Peyer's patch (tissue), 4 donors: ENCODE results near the gene OXLD1. TPM values are rescaled to one million over a fixed set of nuclear protein-coding genes. Genes with fewer than 3 reads are reported as not detected.
A peak's percentile ranks its signal among the peaks of the same experiment; 100 is the strongest.

Experiments
- DNase-seq, 3 donors: peaks; one replicate each; pipeline ENCODE4 v3.0.0-alpha.2; 2017 to 2019
- H3K27ac ChIP-seq, 4 donors: fragments of 200-600 bp; sonication (generic); one replicate each; pipeline ENCODE4 v1.5.1; 2016 to 2019
- H3K27me3 ChIP-seq, 2 donors: fragments of 200-600 bp; sonication (generic); one replicate each; pipeline ENCODE4 v1.5.1; 2019
- H3K36me3 ChIP-seq, 3 donors: fragments of 200-600 bp; sonication (generic); one replicate each; pipeline ENCODE4 v1.5.1; 2016 to 2019
- H3K4me1 ChIP-seq, 4 donors: fragments of 200-600 bp; sonication (generic); one replicate each; pipeline ENCODE4 v1.5.1; 2016 to 2019
- H3K4me3 ChIP-seq, 4 donors: fragments of 200-600 bp; sonication (generic); 1 replicate in 3 of 4; 2 replicates in 1 of 4; pipeline ENCODE4 v1.5.1; 2016 to 2019; ENCODE audit warnings: mild to moderate bottlenecking in 1 of 4
- H3K9me3 ChIP-seq, 4 donors: fragments of 200-600 bp; sonication (generic); one replicate each; pipeline ENCODE4 v1.5.1; 2016 to 2019; ENCODE audit warnings: mild to moderate bottlenecking in 1 of 4
- POLR2A ChIP-seq, 2 donors: fragments of 450-650 bp; IDR thresholded peaks; one replicate each; pipeline ENCODE4 v1.5.1; 2017; ENCODE audit warnings: antibody characterized with exemption in 2 of 2, mild to moderate bottlenecking in 2 of 2, moderate library complexity in 2 of 2
- total RNA-seq, 4 donors: library from RNA; depleted of rRNA; stranded (reverse); fragments of >200 nt; gene quantifications; one replicate each; pipeline ENCODE4 v1.1.0, GENCODE V29; 2016
- TF ChIP-seq, protein P1 (sequence below), 6 experiments: fragments of 450-650 bp in 4 of 6; fragments of 200-600 bp in 2 of 6; sonication (generic) in 1 of 6; IDR thresholded peaks; one replicate each; pipeline ENCODE4 v1.5.1; 2017 to 2019; ENCODE audit warnings: antibody characterized with exemption in 6 of 6, mild to moderate bottlenecking in 3 of 6, moderate library complexity in 1 of 6

Gene OXLD1
- 10 to 100 TPM in 3 of 4 donors, 1 to 10 TPM in 1; 1.7 to 55.4 (median 41.9) TPM for total RNA-seq

DNA sequence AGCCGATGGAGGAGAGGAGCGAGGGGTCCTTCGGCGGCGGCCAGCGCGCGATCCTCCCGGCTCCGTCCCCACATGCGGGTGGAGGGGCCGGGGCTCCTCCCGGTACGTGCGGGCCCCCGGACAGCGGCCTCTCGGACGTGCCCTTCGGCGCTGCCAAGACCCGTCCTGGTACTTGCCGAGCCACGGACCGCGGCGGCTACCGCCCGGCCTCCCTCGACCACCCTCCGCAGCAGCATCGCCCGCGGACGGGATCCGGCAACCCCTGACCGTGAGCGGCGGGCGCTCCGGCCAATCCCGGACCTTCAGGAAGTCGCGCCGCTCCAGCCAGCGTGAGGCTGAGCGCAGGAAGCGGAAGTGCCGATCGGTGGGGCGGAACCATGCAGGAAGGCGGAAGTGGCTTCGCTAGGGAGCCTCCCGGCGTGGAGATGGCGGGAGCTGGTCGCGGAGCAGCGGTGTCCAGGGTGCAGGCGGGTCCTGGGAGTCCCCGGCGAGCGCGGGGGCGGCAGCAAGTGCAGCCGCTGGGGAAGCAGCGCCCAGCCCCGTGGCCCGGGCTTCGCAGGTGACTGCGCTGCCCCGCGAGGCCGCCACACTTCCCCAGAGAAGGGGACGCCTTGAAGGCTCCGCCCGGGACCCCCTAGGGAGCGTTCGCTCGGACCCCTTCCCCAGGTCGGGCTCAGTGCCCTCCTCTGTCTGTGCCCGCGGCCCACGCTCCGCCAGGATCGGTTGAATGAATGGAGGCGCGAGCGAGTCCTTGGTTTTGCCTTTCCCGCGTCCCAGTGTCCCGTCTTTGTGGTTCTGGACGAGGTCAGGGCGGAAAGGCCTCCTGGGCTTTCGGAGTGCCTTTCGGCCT lies at the start of gene OXLD1, which contains the start of gene CCDC137:
Gene OXLD1, minus strand, starts transcription at position 264 of the 850 bp plus-strand sequence. Its CDS starts 28 bp downstream, at position 236.
Gene CCDC137, plus strand, starts transcription at position 396 of the 850 bp plus-strand sequence. Its CDS starts 30 bp downstream, at position 426.
- Histone ChIP-seq H3K4me3 (peak within 1 kb of the TSS; percentile 79 to 99 (median 90)), H3K36me3 (peaks cover 0 to 32% (median 0%) of the 10 kb centered on the region in 3 donors), H3K4me1 (peaks cover 0 to 22% (median 10%) of the 10 kb centered on the region in 4 donors), H3K9me3 (no peaks in the 10 kb centered on the region), H3K27me3 (no peaks in the 10 kb centered on the region), H3K27ac (peak within 1 kb of the TSS; percentile 87 to 96 (median 88))
- peak; percentile 94 to 98 (median 97) for DNase-seq
- TF ChIP-seq, protein P1, sequence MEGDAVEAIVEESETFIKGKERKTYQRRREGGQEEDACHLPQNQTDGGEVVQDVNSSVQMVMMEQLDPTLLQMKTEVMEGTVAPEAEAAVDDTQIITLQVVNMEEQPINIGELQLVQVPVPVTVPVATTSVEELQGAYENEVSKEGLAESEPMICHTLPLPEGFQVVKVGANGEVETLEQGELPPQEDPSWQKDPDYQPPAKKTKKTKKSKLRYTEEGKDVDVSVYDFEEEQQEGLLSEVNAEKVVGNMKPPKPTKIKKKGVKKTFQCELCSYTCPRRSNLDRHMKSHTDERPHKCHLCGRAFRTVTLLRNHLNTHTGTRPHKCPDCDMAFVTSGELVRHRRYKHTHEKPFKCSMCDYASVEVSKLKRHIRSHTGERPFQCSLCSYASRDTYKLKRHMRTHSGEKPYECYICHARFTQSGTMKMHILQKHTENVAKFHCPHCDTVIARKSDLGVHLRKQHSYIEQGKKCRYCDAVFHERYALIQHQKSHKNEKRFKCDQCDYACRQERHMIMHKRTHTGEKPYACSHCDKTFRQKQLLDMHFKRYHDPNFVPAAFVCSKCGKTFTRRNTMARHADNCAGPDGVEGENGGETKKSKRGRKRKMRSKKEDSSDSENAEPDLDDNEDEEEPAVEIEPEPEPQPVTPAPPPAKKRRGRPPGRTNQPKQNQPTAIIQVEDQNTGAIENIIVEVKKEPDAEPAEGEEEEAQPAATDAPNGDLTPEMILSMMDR (IDR thresholded peaks at IDR 0.05), result no peak
- TF ChIP-seq POLR2A (IDR thresholded peaks at IDR 0.05), result peak; percentile 79 to 83

DNA sequence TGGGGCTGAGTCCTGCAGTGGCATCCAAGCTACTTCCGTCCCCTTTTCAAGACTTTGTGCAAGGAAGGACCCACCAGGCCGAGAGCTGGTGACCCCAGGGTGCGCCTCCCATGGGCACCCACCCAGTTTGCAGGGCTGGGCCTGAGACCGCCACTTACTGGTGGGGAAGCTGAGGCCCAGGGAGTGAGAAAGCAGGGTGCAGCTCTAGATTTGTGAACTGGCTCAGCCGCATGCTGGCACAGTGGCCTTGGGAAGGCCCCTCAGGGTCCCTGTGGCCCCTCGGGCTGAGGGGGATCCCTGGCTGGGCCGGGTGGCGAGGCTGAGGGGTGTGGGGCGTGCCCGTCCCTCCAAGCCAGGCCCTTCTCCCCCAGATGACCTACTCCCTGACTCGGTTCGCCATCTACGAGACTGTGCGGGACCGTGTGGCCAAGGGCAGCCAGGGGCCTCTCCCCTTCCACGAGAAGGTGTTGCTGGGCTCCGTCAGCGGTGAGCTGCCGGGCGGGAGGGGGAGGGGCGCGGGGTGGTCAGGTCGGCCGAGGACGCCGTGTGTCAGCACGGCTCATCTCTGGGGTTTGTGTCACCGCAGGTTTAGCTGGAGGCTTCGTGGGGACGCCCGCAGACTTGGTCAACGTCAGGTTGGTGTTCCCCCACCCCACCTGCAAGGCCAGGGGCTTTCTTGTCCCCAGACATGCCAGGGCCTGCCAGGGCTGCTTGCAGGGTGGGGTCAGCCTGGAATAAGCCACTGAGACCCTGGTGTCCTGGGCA lies 48.9 kb upstream of the OXLD1 start:
- H3K27me3 ChIP-seq, result no peaks in the 10 kb centered on the region
- no peaks in the 10 kb centered on the region for H3K9me3 ChIP-seq
- peaks cover 0 to 39% (median 0%) of the 10 kb centered on the region in 3 donors for H3K36me3 ChIP-seq
- no peak overlapping the region for H3K27ac ChIP-seq
- no peak for DNase-seq
- TF ChIP-seq POLR2A (IDR thresholded peaks at IDR 0.05), result no peak
- TF ChIP-seq, protein P1 (IDR thresholded peaks at IDR 0.05), result no peak
- no peak overlapping the region for H3K4me3 ChIP-seq
- peaks cover 7 to 41% (median 13%) of the 10 kb centered on the region in 4 donors for H3K4me1 ChIP-seq

DNA sequence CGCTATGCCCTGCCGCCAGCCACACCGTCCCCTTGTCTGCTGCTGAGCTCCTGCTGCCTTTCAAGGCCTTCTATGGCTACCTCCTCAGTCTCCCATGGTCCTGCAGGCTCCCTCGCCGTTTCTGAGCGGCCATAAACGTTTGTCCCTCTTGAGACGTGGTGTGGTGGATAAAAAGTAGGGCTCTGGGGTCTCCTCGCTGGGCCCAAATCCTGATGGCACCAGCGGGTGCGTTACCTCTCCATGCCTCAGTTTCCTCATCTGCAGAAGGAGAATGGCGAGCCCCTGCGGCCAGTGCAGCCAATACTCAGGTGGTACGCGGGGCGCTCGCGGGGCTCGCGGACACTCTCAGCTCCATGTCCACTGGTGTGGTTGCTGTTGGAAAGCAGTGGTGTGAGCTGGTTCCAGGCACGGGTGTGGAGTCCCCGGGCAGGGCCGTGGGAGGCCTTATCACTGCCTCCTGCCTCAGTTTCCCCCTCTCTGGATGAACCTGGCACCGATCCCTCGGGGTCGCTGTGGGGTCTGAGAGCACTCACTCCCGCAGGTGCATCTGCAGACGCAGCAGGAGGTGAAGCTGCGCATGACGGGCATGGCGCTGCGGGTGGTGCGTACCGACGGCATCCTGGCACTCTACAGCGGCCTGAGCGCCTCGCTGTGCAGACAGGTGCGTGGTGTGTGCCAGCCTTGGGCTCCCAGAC lies 48.2 kb upstream of the OXLD1 start:
- no peak for DNase-seq
- Histone ChIP-seq H3K4me3 (peak overlapping the region in 2 of 4 donors; percentile 94 to 99), H3K36me3 (peaks cover 0 to 39% (median 0%) of the 10 kb centered on the region in 3 donors)

DNA sequence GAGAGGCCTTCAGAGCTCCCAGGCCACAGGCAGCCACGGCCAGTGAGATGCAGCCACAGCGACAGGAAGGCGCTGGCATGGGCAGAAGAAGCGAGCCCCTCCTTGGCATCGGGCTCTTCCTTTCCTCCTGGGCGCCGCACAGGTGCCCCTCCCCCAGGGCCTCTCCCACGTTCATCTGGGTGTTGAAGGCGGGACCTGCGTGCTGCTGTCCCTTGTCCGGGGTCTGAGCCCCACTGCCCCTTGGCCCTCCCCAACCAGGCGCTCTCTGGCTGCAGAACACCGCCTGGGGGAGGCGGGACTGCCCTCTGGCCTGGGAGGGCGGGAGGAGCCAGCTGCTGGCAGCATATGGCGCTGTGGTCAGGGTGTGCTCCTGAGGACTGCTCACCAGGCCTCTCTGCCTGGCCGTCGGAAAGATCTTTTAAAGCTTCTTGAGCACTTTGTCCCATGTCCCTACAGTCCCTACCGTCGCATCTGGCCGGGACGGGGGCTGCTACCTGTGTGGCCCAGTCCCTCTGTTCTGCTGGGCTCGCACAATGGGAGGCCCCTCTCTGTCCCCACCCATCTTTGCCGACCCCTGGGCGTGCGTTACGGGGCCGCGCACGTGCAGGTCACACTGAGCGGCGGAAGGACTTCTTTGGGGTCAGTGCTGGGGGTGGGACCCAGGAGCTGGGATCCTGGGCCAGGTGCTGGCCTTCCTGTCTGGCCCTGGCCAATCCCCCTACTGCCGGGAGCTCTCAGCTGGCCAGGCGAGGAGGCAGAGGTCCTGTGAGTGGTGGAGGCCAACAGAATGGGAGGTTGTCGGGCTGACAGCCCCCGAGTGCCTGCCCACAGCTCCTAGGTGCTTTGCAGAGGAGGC lies 47.4 kb upstream of the OXLD1 start:
- DNase-seq, result peak in 2 of 3 donors; percentile 78 to 87
- Histone ChIP-seq H3K27ac (peak overlapping the region in 3 of 4 donors; percentile 79 to 95 (median 86)), H3K4me1 (peaks cover 7 to 48% (median 14%) of the 10 kb centered on the region in 4 donors), H3K9me3 (no peaks in the 10 kb centered on the region), H3K36me3 (peaks cover 0 to 39% (median 0%) of the 10 kb centered on the region in 3 donors), H3K27me3 (no peaks in the 10 kb centered on the region), H3K4me3 (peak overlapping the region in 3 of 4 donors; percentile 82 to 99 (median 94))
- peak; percentile 32 to 61 for TF ChIP-seq POLR2A (IDR thresholded peaks at IDR 0.05)
- TF ChIP-seq, protein P1 (IDR thresholded peaks at IDR 0.05), result no peak

More for the DNA sequence above, 48.2 kb upstream of the OXLD1 start:
- Histone ChIP-seq H3K27ac (peak overlapping the region in 1 of 4 donors; percentile 95), H3K4me1 (peaks cover 7 to 48% (median 14%) of the 10 kb centered on the region in 4 donors), H3K9me3 (no peaks in the 10 kb centered on the region), H3K27me3 (no peaks in the 10 kb centered on the region)
- TF ChIP-seq, protein P1 (IDR thresholded peaks at IDR 0.05), result no peak
- TF ChIP-seq POLR2A (IDR thresholded peaks at IDR 0.05), result no peak
